HG02623 (cell line): ENCODE results near the gene CLK4.

Source experiments
- ATAC-seq: cut with Tn5 transposase; IDR thresholded peaks from one replicate; pipeline ENCODE4 v1.9.1; 2021; ENCODE audit warnings: moderate library complexity; ENCODE audit not compliant: unreplicated experiment

CLK4 gene

DNA sequence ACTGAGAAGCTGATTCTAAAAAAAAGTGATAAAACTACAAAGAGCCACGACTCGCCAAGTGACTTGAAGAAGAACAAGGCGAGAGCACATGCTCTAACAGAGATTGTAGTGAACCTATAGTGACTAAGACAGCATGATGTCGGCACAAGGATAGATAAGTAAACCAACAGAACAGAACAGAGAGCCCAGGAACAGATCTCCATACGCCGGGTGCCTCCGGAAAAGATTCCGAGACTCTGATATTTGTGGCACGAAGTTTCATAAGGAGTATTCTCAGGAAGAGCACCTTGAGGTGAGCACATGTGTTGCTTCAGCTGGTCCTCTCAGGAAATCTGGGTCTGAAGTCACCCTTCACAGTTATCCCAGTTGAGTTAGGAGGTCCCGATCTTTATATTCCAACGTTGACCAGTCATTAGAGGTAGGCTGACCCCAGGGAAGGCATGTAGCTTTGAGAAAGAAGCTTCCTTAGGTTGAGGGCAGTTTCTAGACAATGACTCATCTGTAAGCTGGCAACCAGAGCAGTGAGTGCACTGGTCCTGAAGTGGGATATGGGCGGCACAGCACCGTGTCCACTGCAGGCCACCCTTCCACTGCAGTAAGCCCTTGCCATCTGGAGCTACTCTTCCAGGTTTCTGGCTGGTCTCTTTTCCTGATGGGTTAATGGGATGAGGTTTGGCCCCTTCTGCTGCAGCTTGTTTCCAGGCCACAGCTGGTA is 13.6 kb upstream of the CLK4 start:
- ATAC-seq: no peak

DNA sequence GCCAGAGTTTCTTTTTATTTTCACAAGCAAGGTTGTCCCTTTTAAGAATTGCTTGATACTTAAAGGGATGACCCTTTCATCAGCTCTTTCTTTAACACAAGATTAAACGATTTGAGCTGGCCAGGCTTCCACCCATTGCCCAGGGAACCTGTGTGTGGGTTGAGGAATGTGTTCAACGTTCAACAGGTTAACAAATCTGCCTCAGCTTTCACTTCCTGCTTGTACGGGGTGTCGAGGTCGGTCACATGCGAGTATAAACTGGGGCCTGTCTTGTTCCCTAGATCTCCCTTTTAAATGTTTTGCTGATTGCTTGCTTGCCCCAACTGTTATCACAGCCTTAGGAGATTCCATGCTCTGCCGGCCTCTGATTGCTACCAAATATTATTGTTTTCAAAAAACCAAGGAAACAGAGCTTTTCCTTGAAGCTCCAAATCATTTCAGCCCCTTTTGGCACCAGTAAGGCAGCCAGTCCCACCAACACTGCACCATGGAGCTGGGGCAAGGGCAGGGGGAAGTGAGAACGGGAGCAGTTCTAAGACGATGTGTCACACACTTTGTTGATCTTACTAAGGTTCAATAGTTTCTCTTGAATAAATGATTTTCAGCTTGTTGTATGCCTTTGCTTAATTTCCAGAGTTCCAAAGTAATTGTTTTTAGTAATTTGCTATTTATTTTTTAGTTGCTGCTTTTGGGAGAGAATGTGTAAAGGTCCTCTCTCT is 10.7 kb upstream of the CLK4 start:
- ATAC-seq: no peak

- ATAC-seq: no peak
Observed at GRCh38 chr5:178632285-178632684, 5.4 kb upstream of the CLK4 start.

DNA sequence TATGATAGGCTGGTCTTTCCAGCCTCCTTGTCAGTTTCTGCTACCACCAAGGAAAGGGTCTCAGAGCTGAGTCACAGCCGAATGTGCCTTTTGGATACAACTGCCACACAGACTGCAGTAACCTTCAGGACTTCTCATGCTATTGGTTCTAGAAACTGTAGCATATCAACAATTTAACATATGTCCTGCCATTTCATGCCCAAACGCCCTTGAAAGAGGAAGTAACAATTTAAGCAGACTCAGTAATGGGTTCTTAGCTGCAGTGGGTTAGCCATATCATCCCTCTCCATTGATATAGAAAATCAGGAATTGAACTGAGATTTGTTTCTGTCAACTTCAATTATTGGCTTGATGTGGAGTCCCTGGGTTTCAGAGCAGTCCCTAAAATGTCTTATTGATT is 4.1 kb upstream of the CLK4 start:
- ATAC-seq: no peak

- no peak for ATAC-seq
Observed at GRCh38 chr5:178630475-178630930, 3.7 kb upstream of the CLK4 start.

DNA sequence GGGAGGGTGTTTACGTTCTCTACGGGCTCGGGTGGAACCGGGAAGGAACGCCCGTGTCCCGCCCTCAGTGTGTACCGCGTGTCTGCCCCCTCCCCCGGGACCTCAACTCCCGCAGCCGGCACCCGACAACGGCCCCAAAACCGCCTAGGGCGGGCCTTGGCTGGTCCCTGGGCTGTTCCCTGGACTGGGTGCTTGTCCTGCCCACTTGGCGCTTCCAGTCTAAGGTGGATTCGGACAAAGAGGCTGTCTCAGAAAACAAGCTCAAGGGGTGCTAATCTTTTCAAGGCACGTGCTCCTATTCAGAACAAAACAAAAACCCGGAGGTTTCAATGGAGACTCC is 379 bp upstream of the CLK4 start:
- ATAC-seq: no peak

- ATAC-seq: peak; percentile 11
Observed at GRCh38 chr5:178625679-178626483, 969 bp downstream of the CLK4 start.

DNA sequence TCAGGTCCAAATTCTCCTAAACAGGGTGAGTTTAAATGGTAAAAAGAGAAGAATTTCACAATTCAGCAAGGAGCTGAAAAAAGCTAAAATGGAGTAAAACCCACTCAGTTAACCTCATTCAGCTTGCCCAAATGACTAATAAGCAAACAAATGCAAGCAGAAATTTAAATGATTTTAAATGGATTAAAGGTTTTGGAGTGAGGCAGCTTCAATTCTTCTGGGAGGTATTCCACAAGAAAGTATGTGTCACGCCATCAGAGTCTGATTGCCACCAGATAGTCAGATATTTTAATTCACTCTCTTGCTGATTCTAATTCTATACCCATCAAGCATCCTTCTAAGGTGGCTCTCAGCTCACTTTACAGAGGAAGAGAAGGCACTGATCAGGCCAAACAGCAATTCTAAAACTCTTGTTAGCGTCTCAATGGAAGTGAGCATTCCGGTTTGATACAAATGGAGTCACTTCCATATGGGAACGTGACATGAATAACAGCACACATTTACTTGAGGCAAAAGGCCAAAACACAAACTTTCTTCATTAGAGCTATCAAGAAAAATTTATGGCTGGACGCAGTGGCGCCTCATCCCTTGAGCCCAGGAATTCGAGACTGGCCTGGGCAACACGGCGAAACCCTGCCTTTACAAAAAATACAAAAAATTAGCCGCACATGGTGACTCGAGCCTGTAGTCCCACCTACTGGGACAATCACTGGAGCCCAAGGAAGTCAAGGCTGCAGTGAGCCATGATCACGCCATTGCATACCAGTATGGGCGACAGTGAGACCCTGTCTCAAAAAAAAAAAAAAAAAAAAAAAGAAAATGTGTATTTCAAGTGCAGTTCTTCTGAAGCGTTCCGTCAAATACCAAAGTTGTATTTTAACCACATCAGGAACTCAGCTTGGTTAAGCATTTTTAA is 2.0 kb downstream of the CLK4 start:
- ATAC-seq: no peak

DNA sequence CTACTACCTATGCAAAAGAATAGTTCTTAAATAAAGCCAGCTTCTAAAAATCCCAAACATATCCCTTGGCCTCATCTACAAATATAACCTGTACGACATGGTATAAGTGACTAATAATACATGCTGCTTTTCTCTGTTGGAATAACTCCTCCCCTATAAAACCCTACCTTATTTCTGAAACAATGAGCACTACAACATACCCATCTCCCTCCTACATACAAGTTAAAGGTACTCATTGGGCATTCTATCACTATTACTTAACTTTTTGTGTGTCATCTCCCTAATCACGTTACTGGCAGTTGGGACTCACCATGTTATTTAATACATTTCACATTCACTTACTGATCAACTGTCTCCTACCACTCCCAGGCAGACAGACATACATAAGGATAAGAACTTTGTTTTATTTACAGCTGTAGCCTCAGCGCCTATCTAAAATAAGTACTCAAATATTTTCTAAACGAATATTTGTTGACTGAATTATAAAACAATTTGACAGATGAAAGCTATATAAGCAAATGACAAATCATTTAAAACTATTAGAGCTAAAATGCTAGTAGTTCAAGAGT is 4.1 kb downstream of the CLK4 start:
- no peak for ATAC-seq

DNA sequence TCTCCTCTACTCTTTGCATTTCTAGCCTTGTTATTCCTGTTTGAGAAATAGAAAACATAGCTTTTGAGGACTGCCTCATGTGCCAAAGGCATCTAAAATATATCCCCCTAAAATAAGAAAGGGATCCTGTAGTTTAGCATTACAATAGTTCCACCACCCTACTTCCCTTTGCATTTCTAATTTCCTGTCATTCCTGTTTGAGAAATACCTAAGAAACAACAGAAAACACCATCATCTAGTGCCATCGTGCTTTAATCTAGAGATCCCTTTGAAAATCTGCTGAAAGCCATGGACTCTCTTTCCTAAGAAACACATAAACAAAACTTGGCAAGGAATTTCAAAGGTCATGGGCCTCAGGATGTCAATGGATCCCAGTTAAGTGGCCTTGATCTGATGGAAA is 7.5 kb downstream of the CLK4 start:
- no peak for ATAC-seq

GRCh38 chr5:178612299-178612698 is 14.6 kb downstream of the CLK4 start:
- ATAC-seq: no peak

DNA sequence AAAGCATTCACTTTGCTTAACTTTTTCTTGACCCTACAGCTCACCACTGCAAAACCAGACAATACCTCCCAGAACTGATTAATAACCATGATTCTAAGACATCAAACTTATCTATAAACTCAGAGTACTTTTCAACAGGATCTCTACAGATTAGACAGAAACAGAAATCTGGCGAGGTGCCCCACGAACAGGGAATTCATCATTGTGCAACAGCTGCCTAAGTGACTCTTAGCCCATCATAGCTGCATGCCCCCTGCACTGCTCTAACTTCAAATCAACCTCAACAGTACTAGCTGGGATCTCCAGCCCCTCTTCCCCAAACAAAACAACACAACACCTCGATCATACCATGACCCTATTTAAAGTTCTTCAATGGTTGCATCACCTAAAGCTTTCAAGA is 20.6 kb downstream of the CLK4 start:
- ATAC-seq: no peak

- no peak for ATAC-seq
Observed at GRCh38 chr5:178605788-178606187, 21.1 kb downstream of the CLK4 start.

GRCh38 chr5:178602752-178603151 is 24.1 kb downstream of the CLK4 start:
- ATAC-seq: no peak

DNA sequence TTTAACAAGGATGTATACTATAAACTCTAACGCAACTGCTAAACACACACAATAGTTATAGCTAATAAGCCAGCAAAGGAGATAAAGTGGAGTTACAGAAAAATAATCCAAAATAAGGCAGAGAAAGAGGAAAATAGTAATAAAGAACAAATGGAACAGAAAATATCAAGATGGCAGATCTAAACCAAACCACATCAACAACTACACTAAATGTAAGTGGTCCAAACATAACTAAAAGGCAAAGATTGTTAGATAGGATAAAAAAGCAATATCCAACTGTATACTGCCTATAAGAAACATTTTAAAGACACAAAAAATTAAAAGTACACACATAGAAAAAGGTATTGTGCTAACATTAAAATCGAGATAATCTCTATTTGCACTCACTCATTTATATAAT is 31.1 kb downstream of the CLK4 start:
- no peak for ATAC-seq

GRCh38 chr5:178595150-178595549 is 31.7 kb downstream of the CLK4 start:
- no peak for ATAC-seq

DNA sequence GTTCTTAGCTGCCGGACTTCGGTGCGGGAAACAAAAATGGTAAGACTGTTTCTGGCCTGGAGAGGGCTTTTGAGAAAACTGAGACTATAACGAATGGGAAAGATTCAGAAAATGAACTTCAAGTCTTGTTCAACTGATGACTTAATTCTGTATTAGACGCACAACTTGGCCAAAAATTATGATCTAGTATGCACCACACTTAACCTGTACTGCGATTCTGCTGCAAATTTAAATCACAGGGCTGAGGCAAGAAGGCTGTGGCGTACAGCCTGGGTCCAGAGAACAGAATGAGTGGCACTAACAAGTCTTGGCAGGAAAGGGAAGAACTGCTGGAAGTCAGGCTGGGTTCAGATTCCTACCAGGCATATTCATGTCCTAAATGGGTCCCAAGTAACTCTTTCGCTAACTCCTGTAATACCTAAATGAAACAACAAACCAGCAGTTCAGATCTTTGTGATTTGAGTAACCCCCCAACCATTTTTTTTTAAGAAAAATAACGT is 35.9 kb downstream of the CLK4 start:
- no peak for ATAC-seq

DNA sequence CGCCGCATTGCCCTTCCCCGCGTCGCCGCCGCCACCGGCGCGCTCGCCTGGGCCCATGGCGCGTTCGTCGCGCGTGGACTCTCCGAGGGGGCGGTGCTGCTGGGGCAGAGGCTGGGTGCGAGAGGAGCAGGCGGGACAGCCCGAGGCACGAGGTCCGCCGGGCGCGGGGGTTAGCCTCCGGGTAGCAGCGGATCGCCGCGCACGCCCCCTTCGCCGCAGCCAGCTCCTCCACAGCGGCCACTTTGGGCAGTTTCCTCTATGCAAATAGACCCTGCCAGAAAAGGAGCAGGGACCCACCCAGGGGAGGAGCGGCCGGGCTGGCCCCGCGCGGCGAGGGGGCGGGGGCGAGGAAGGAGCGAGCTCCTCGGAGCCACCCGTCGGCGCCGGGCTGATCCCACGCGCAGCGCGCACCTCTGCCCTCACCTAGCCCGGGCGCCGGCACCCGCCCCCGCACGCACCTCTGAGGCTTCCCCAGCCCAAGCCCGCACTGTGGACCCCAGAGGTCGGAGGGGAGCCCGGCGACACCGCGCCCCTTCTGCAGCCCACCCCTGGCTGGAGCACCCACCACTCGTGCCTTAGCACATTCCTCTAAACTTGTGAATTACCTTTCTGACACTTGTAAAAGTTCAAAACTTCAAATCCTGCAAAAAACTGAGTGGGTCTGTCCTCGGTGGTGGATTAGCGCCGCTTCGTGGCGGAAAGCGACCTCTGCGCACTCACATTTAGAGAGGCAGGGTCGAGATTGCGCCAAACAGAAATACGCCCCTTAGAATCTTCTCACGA is 36.5 kb downstream of the CLK4 start, which contains the start of gene COL23A1:
Gene COL23A1 (minus strand): TSS at position 253 of the 783 bp plus-strand sequence.
- ATAC-seq: peak; percentile 44
